HCT116 (cell line): ENCODE measurements around the gene OAS2. TPM values are rescaled to one million over a fixed set of nuclear protein-coding genes. Genes with fewer than 3 reads are reported as not detected.

Experiments used
- ATAC-seq: fragments of 200-7000 bp; cut with Tn5 transposase; 2 replicates; pipeline ENCODE4 v1.9.1; 2020; ENCODE audit warnings: mild to moderate bottlenecking, moderate library complexity
- BruUV-seq: library from RNA; stranded (reverse); fragments of 400-500 nt; replicated peaks from 2 replicates; lab custom pipeline; 2021; lab: Mats Ljungman, UMichigan
- CTCF ChIA-PET: fragments of 300-600 bp; sonication (Branson Sonifier 250); formaldehyde crosslinking; loops from one replicate; lab custom pipeline; 2021; ENCODE audit warnings: antibody characterized with exemption; lab: Charles Lee
- POLR2A ChIA-PET: fragments of 300-600, 350-600 bp; sonication (Branson Sonifier 250); formaldehyde crosslinking; loops from one replicate; lab custom pipeline; 2021; ENCODE audit warnings: antibody characterized with exemption; lab: Charles Lee
- RAD21 ChIA-PET, 2 experiments: fragments of 300-600 bp; sonication (Branson Sonifier 250); formaldehyde crosslinking; loops; one replicate each; lab custom pipeline; 2023; ENCODE audit warnings: low total read pairs in 2 of 2; ENCODE audit not compliant: uncharacterized antibody in 2 of 2, unreplicated experiment in 2 of 2, low non-redundant PET in 1 of 2; lab: Charles Lee
- DNase-seq: peaks from one replicate; pipeline ENCODE4 v3.0.0-alpha.2; 2010; ENCODE audit warnings: low read depth, low spot score
- H2AFZ ChIP-seq: fragments of 200-600 bp; shearing (Covaris generic), sonication (generic); 2 replicates; pipeline ENCODE4 v1.6.1; 2017; ENCODE audit warnings: low read depth, mixed run types, mixed read lengths, antibody characterized with exemption, low read length; ENCODE audit not compliant: poor library complexity, severe bottlenecking
- H3K27ac ChIP-seq: 2 replicates; pipeline ENCODE4 v1.5.1; 2012; ENCODE audit warnings: low read depth, low read length
- H3K27me3 ChIP-seq: fragments of 200-600 bp; sonication (generic); 2 replicates; pipeline ENCODE4 v1.6.1; 2016; ENCODE audit warnings: mixed run types, low read length, mixed read lengths; ENCODE audit not compliant: insufficient read depth
- H3K36me3 ChIP-seq, 2 experiments: fragments of 200-500 bp in 1 of 2; fragments of 200-600 bp in 1 of 2; sonication (Bioruptor generic) in 1 of 2; sonication (generic) in 1 of 2; 2 replicates each; pipeline versions ENCODE4 v1.5.1 to v1.6.1; 2014 to 2016; ENCODE audit warnings: low read length in 2 of 2, inconsistent platforms in 1 of 2, mixed read lengths in 1 of 2, mixed run types in 1 of 2; ENCODE audit not compliant: insufficient read depth in 2 of 2, control insufficient read depth in 1 of 2
- H3K4me1 ChIP-seq, 2 experiments: fragments of 200-600 bp in 1 of 2; sonication (generic) in 1 of 2; 2 replicates each; pipeline versions ENCODE4 v1.5.1 to v1.6.1; 2012 to 2017; ENCODE audit warnings: low read length in 2 of 2, inconsistent platforms in 1 of 2, mild to moderate bottlenecking in 1 of 2, mixed read lengths in 1 of 2, mixed run types in 1 of 2, moderate library complexity in 1 of 2; ENCODE audit not compliant: insufficient read depth in 2 of 2, control insufficient read depth in 1 of 2
- H3K4me2 ChIP-seq: fragments of 200-600 bp; sonication (generic); 2 replicates; pipeline ENCODE4 v1.6.1; 2017; ENCODE audit warnings: mixed run types, low read length, mixed read lengths
- H3K4me3 ChIP-seq, 2 experiments: fragments of 200-600 bp in 1 of 2; sonication (generic) in 1 of 2; replicated peaks in 1 of 2; 2 replicates each; pipeline ENCODE4 v1.5.1; 2011 to 2016; ENCODE audit warnings: low read length in 2 of 2, control low read depth in 1 of 2, low read depth in 1 of 2, mild to moderate bottlenecking in 1 of 2, mixed read lengths in 1 of 2, mixed run types in 1 of 2
- H3K79me2 ChIP-seq: fragments of 200-600 bp; sonication (generic); 2 replicates; pipeline ENCODE4 v1.6.1; 2017; ENCODE audit warnings: mild to moderate bottlenecking, mixed run types, low read length, moderate library complexity, mixed read lengths; ENCODE audit not compliant: insufficient read depth
- H3K9ac ChIP-seq: fragments of 200-600 bp; sonication (generic); 2 replicates; pipeline ENCODE4 v1.6.1; 2016; ENCODE audit warnings: low read length, mixed read lengths
- H3K9me2 ChIP-seq: fragments of 200-600 bp; sonication (generic), shearing (Covaris generic); 2 replicates; pipeline ENCODE4 v1.6.1; 2017; ENCODE audit warnings: mixed run types, mild to moderate bottlenecking, moderate library complexity; ENCODE audit not compliant: insufficient read depth
- H3K9me3 ChIP-seq, 2 experiments: fragments of 200-500 bp in 1 of 2; fragments of 200-600 bp in 1 of 2; sonication (Bioruptor generic) in 1 of 2; sonication (generic) in 1 of 2; 2 replicates each; pipeline ENCODE4 v1.6.1; 2014 to 2017; ENCODE audit warnings: low read length in 2 of 2, mixed read lengths in 2 of 2, inconsistent platforms in 1 of 2, low read depth in 1 of 2, mild to moderate bottlenecking in 1 of 2, mixed run types in 1 of 2, moderate library complexity in 1 of 2; ENCODE audit not compliant: control insufficient read depth in 1 of 2, insufficient read depth in 1 of 2
- H4K20me1 ChIP-seq: fragments of 200-600 bp; sonication (generic), shearing (Covaris generic); 2 replicates; pipeline ENCODE4 v1.6.1; 2017; ENCODE audit warnings: mixed run types, mild to moderate bottlenecking, moderate library complexity; ENCODE audit not compliant: insufficient read depth
- CBX3 ChIP-seq: IDR thresholded peaks from 2 replicates; pipeline ENCODE4 v1.6.1; 2012; ENCODE audit warnings: low read depth
- CTCF ChIP-seq, 3 experiments: fragments of 200-600 bp in 1 of 3; sonication (generic) in 1 of 3; IDR thresholded peaks in 2 of 3; conservative IDR thresholded peaks in 1 of 3; 2 replicates each; pipeline ENCODE4 v1.5.1; 2012 to 2017; ENCODE audit warnings: low read depth in 2 of 3, low read length in 2 of 3, antibody characterized with exemption in 1 of 3, borderline replicate concordance in 1 of 3, control low read depth in 1 of 3, mild to moderate bottlenecking in 1 of 3, mixed read lengths in 1 of 3, mixed run types in 1 of 3, moderate library complexity in 1 of 3; ENCODE audit not compliant: insufficient read depth in 1 of 3
- EGR1 ChIP-seq: IDR thresholded peaks from 2 replicates; pipeline ENCODE4 v1.6.1; 2012; ENCODE audit warnings: low read depth
- ELF1 ChIP-seq: IDR thresholded peaks from 2 replicates; pipeline ENCODE4 v1.6.1; 2012; ENCODE audit warnings: low read depth, borderline replicate concordance
- EZH2 ChIP-seq: fragments of 200-600 bp; sonication (generic); IDR thresholded peaks from 2 replicates; pipeline ENCODE4 v1.6.1; 2017; ENCODE audit warnings: antibody characterized with exemption, mixed run types
- EZH2phosphoT487 ChIP-seq: fragments of 200-600 bp; IDR thresholded peaks from 2 replicates; pipeline ENCODE4 v1.6.1; 2018; ENCODE audit warnings: antibody characterized with exemption, borderline replicate concordance
- FOSL1 ChIP-seq: IDR thresholded peaks from 2 replicates; pipeline ENCODE4 v1.6.1; 2012; ENCODE audit warnings: low read depth
- JUND ChIP-seq: IDR thresholded peaks from 2 replicates; pipeline ENCODE4 v1.6.1; 2012
- RAD21 ChIP-seq: IDR thresholded peaks from 2 replicates; pipeline ENCODE4 v1.6.1; 2012; ENCODE audit warnings: low read depth, mild to moderate bottlenecking
- SIN3A ChIP-seq: IDR thresholded peaks from 2 replicates; pipeline ENCODE4 v1.6.1; 2012; ENCODE audit warnings: low read depth
- SP1 ChIP-seq: IDR thresholded peaks from 2 replicates; pipeline ENCODE4 v1.6.1; 2012; ENCODE audit warnings: low read depth
- SRF ChIP-seq: IDR thresholded peaks from 2 replicates; pipeline ENCODE4 v1.6.1; 2012; ENCODE audit warnings: low read depth
- TCF7L2 ChIP-seq: IDR thresholded peaks from 2 replicates; pipeline ENCODE4 v1.7.0; 2011; ENCODE audit warnings: borderline replicate concordance, inconsistent platforms; ENCODE audit not compliant: insufficient read depth, insufficient read length; ENCODE audit errors: extremely low read depth
- YY1 ChIP-seq: IDR thresholded peaks from 2 replicates; pipeline ENCODE4 v1.6.1; 2011; ENCODE audit warnings: low read length, low read depth, moderate library complexity, mild to moderate bottlenecking; ENCODE audit not compliant: insufficient replicate concordance; ENCODE audit errors: extremely low read depth
- ZFX ChIP-seq: fragments of 450-650 bp; IDR thresholded peaks from 2 replicates; pipeline ENCODE4 v1.6.1; 2017
- ZNF274 ChIP-seq: fragments of 200-500 bp; sonication (Bioruptor generic); IDR thresholded peaks from 2 replicates; pipeline ENCODE4 v1.6.1; 2014; ENCODE audit warnings: mild to moderate bottlenecking, low read depth, low read length, inconsistent platforms
- intact Hi-C: fragments of 100-400 bp; cut with micrococcal nuclease; formaldehyde crosslinking; loops from 2 replicates; pipeline ENCODE4 v1.10.0; 2022
- total RNA-seq: library from RNA; stranded (reverse); gene quantifications from one replicate; pipeline ENCODE4 v1.2.1, GENCODE V29; 2021; ENCODE audit not compliant: unreplicated experiment
- TF ChIP-seq, protein P1 (sequence below): IDR thresholded peaks from 2 replicates; pipeline ENCODE4 v1.6.1; 2012; ENCODE audit warnings: low read depth

The OAS2 gene
- total RNA-seq, 1 experiment from 2014 or later = 0.30 TPM

GRCh38 chr12:112928978-112929377 is 49.3 kb upstream of the OAS2 start:
- no peak overlapping the region for H3K4me2 ChIP-seq
- ChIA-PET CTCF (no interaction called here), RAD21 (no interaction called here), POLR2A (no interaction called here)
- DNase-seq (no peak), ATAC-seq (peak; percentile 52)
- no peak overlapping the region for H2AFZ ChIP-seq
- no TSS peak for BruUV-seq
- H3K9ac ChIP-seq = no peak overlapping the region
- H3K79me2 ChIP-seq = no peaks in the 10 kb centered on the region
- no peaks in the 10 kb centered on the region for H3K4me1 ChIP-seq
- no peaks in the 10 kb centered on the region for H3K36me3 ChIP-seq
- TF ChIP-seq RAD21 (peak; percentile 19; the same call in 1 of the 2 replicates), CTCF (IDR thresholded peaks at IDR 0.05 in 2 of 3, conservative IDR thresholded peaks at IDR 0.05 in 1 of 3; ENCODE audit: borderline replicate concordance in 1 of 3, insufficient read depth in 1 of 3, low read depth in 2 of 3, low read length in 2 of 3) (peak in 2 of 3 experiments; percentile 18 to 26; a peak in 2 of 6 replicates), SRF (no peak)
- intact Hi-C loops = no loop called here
- no peaks in the 10 kb centered on the region for H4K20me1 ChIP-seq
- H3K9me2 ChIP-seq = no peaks in the 10 kb centered on the region
- H3K27me3 ChIP-seq = peaks cover 9% of the 10 kb centered on the region
- no peak overlapping the region for H3K27ac ChIP-seq
- H3K9me3 ChIP-seq = peaks cover 0 to 4% of the 10 kb centered on the region in 2 experiments; a peak in 1 of 4 replicates
- no peak overlapping the region for H3K4me3 ChIP-seq

DNA sequence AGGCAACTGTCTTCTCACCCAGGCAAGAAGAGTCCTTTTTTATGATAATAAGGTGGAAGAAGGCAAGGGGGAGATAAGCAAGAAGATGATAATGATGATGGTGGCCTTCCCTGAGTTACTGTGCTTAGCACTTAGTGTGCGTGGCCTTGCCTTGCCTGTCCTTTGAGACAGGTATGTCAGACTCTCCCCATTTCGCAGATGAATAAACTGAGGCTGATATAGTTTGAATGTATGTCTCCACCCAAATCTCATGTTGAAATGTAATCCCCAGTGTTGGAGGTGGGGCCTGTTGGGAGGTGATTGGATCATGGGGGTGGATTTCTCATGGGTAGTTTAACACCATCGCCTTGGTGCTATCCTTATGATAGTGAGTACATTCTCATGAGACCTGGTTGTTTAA is 48.6 kb upstream of the OAS2 start:
- H3K9me3 ChIP-seq = peaks cover 0 to 4% of the 10 kb centered on the region in 2 experiments; a peak in 1 of 4 replicates
- no peaks in the 10 kb centered on the region for H3K36me3 ChIP-seq
- intact Hi-C loops = no loop called here
- H3K27me3 ChIP-seq = peaks cover 5% of the 10 kb centered on the region; the same call in 1 of the 2 replicates
- ChIA-PET CTCF (no interaction called here), POLR2A (no interaction called here), RAD21 (no interaction called here)
- DNase-seq (no peak), ATAC-seq (no peak)
- no peaks in the 10 kb centered on the region for H3K79me2 ChIP-seq
- no TSS peak for BruUV-seq
- H3K9me2 ChIP-seq = no peaks in the 10 kb centered on the region
- no peak overlapping the region for H3K27ac ChIP-seq
- H3K9ac ChIP-seq = no peak overlapping the region
- no peak overlapping the region for H3K4me2 ChIP-seq
- H2AFZ ChIP-seq = no peak overlapping the region
- H4K20me1 ChIP-seq = no peaks in the 10 kb centered on the region
- no peaks in the 10 kb centered on the region for H3K4me1 ChIP-seq
- H3K4me3 ChIP-seq = no peak overlapping the region
- TF ChIP-seq, protein P1, sequence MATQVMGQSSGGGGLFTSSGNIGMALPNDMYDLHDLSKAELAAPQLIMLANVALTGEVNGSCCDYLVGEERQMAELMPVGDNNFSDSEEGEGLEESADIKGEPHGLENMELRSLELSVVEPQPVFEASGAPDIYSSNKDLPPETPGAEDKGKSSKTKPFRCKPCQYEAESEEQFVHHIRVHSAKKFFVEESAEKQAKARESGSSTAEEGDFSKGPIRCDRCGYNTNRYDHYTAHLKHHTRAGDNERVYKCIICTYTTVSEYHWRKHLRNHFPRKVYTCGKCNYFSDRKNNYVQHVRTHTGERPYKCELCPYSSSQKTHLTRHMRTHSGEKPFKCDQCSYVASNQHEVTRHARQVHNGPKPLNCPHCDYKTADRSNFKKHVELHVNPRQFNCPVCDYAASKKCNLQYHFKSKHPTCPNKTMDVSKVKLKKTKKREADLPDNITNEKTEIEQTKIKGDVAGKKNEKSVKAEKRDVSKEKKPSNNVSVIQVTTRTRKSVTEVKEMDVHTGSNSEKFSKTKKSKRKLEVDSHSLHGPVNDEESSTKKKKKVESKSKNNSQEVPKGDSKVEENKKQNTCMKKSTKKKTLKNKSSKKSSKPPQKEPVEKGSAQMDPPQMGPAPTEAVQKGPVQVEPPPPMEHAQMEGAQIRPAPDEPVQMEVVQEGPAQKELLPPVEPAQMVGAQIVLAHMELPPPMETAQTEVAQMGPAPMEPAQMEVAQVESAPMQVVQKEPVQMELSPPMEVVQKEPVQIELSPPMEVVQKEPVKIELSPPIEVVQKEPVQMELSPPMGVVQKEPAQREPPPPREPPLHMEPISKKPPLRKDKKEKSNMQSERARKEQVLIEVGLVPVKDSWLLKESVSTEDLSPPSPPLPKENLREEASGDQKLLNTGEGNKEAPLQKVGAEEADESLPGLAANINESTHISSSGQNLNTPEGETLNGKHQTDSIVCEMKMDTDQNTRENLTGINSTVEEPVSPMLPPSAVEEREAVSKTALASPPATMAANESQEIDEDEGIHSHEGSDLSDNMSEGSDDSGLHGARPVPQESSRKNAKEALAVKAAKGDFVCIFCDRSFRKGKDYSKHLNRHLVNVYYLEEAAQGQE = no peak
- TF ChIP-seq EZH2phosphoT487 (no peak), SP1 (no peak), ELF1 (no peak), ZFX (no peak), CBX3 (no peak), EGR1 (no peak), RAD21 (no peak), SIN3A (no peak), TCF7L2 (no peak), FOSL1 (no peak), YY1 (no peak), ZNF274 (no peak), EZH2 (no peak), JUND (no peak)
